ENCODE results near the gene TNN.
"Not testable (repeated sequence)": the region's sequence is repeated elsewhere in the genome, so short reads cannot be mapped to it uniquely, and the experiment has no call there.

The TNN gene

GRCh38 chr1:175067362-175068106 lies at the start of gene TNN:
Gene TNN, plus strand, starts transcription at chr1:175067833. Its CDS starts 9,586 bp downstream, at chr1:175077419.
- no peak for DNase-seq (ENCODE audit: low read depth)
- TF ChIP-seq CTCF (conservative IDR thresholded peaks at IDR 0.05; ENCODE audit: low read length), result no peak
- no peak within 1 kb of the TSS for H3K4me3 ChIP-seq (ENCODE audit: low read length)

- no peak overlapping the region for H3K4me3 ChIP-seq (ENCODE audit: low read length)
Measured at GRCh38 chr1:175019524-175019923, 48.1 kb upstream of the TNN start.

GRCh38 chr1:175023043-175023921 lies 44.4 kb upstream of the TNN start, which contains the start of gene MRPS14:
Gene MRPS14, minus strand, starts transcription at chr1:175023425. Its CDS starts 17 bp downstream, at chr1:175023408.
- H3K4me3 ChIP-seq (ENCODE audit: low read length), result peak within 1 kb of the TSS; percentile 95
- DNase-seq (ENCODE audit: low read depth), result peak; percentile 98
- TF ChIP-seq CTCF (conservative IDR thresholded peaks at IDR 0.05; ENCODE audit: low read length), result no peak

More at GRCh38 chr1:175019524-175019923, 48.1 kb upstream of the TNN start:
- no peak for TF ChIP-seq CTCF (conservative IDR thresholded peaks at IDR 0.05; ENCODE audit: low read length)
- DNase-seq (ENCODE audit: low read depth), result no peak

GRCh38 chr1:175023922-175024242 lies 43.8 kb upstream of the TNN start:
- peak overlapping the region; percentile 95 for H3K4me3 ChIP-seq (ENCODE audit: low read length)

GRCh38 chr1:175024773-175025172 lies 42.9 kb upstream of the TNN start:
- no peak for DNase-seq (ENCODE audit: low read depth)
- H3K4me3 ChIP-seq (ENCODE audit: low read length), result no peak overlapping the region
- TF ChIP-seq CTCF (conservative IDR thresholded peaks at IDR 0.05; ENCODE audit: low read length), result no peak

More at GRCh38 chr1:175023922-175024242, 43.8 kb upstream of the TNN start:
- DNase-seq (ENCODE audit: low read depth), result not testable (repeated sequence)

GRCh38 chr1:175033953-175034352 lies 33.7 kb upstream of the TNN start:
- no peak overlapping the region for H3K4me3 ChIP-seq (ENCODE audit: low read length)
- TF ChIP-seq CTCF (conservative IDR thresholded peaks at IDR 0.05; ENCODE audit: low read length), result no peak
- no peak for DNase-seq (ENCODE audit: low read depth)

GRCh38 chr1:175034775-175035174 lies 32.9 kb upstream of the TNN start:
- DNase-seq (ENCODE audit: low read depth), result no peak
- no peak for TF ChIP-seq CTCF (conservative IDR thresholded peaks at IDR 0.05; ENCODE audit: low read length)
- H3K4me3 ChIP-seq (ENCODE audit: low read length), result no peak overlapping the region

All from AG10803 (cell line).